Retina (tissue), 1 donor: Measurements from ENCODE around the gene ZHX3.

ENCODE experiments used
- DNase-seq: peaks from one replicate; pipeline ENCODE4 v3.0.0-alpha.2; 2016

The ZHX3 gene

GRCh38 chr20:41182296-41183212, 135.0 kb downstream of the ZHX3 start:
- DNase-seq: no peak

DNA sequence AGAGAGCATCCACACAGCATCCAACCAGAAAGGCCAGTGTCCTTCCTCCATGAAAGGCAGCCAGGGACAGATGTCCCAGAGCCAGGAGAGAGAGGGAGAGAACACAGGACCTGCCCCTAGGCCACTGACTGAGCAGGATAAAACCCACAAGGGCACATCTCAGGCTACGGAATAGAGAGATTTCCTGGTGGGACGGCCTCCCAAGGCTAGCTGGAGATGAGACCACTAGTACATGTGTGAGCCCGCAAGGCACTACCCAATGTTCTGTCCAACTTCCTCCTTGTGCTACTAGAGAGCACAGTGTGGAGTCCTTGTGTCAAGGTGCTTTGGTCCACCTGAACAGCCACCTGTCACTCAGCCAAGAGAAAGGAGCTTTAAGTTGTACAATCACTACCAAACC, 136.0 kb downstream of the ZHX3 start:
- DNase-seq: no peak

GRCh38 chr20:41180599-41181333, 136.8 kb downstream of the ZHX3 start:
- no peak for DNase-seq

- DNase-seq: no peak
These were observed 137.6 kb downstream of the ZHX3 start for GRCh38 chr20:41179961-41180360.

GRCh38 chr20:41178904-41179432, 138.6 kb downstream of the ZHX3 start:
- DNase-seq: peak; percentile 38

DNA sequence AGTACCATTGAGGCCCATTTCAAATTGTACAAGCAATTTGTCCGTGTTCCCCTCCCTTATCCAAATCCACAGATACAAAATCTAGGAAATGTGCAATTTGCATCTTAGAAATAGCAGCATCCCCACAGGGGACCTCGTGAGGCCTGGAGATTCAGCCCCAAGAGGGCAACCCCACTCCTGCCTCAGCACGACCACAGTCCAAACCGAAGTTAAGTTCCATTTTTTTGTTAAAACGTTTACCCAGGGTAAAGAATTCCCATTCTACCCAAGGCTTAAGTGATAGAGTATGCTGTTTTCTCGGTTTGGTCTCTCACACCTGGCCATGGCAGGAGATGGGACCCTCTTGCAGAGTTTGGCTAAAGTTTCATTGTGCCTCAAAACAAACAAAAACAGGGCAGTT, 139.0 kb downstream of the ZHX3 start:
- DNase-seq: no peak

DNA sequence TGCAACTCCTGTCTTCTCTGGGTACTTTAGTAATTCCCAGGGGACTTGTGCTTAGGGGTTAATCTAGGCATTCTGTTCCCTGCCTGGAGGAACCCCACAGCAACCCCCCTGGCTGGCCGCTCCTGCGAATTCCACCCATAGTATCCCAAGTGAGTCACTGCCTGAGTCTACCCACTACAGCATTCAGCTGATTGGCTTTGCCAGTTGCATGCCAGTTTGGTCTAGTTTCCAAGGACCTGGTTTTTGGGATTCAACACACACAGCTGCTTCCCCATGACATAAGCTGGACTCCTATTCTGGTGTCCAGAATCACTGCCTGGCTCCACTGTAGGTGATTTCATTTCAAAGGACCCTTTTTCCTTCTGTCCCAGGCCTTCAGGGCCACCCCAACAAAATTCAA, 139.9 kb downstream of the ZHX3 start:
- DNase-seq: no peak

- no peak for DNase-seq
These were observed 140.6 kb downstream of the ZHX3 start for GRCh38 chr20:41176711-41177552.

DNA sequence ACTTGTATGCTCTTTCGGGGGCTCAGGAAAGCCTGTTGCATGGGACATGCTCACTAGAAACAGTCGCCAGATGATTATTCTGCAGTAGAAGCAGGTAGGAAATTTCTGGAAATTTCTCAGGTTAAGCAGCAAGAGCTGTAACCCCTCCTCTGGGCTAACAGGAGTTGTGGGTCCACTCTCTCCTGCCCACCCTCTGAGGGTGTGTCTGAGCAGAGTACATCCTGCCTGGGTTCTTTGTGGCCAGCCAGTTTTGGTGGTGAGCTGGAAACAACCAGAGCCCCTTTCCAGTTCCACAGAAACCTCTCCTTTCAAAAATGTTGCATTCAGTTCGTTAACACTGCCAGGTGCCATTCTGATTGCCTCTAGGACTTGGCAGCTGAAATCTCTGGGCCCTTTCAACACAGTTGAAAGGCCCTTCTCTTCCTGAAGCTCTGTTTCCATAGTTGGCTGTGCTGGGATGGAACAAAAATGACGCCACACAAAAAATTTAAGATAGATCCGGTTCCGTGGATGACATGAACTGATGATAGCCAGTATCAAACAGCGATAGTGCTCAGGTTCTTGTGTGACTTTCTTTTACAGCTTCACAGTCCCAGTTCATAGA, 141.7 kb downstream of the ZHX3 start:
- DNase-seq: no peak

GRCh38 chr20:41175201-41175651, 142.3 kb downstream of the ZHX3 start:
- DNase-seq: no peak

DNA sequence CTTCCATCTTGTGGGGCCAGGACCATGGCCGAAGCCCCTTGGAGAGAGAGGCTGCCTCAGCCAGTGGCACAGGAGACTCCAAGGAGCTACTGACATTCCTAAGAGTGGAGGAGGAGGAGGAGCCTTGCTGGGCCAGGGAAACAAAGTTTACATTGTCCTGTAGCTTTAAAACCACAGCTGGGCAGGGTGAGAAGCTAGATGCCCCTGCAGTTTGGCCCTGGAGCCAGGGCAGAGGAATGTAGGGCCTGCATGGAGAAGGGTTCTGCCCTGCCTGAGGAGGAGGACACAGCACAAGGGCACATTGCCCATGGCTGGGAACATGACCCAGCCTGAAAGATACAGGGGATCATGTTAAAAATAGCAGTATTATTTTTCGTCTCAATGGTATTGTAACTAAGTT, 142.7 kb downstream of the ZHX3 start:
- no peak for DNase-seq

DNA sequence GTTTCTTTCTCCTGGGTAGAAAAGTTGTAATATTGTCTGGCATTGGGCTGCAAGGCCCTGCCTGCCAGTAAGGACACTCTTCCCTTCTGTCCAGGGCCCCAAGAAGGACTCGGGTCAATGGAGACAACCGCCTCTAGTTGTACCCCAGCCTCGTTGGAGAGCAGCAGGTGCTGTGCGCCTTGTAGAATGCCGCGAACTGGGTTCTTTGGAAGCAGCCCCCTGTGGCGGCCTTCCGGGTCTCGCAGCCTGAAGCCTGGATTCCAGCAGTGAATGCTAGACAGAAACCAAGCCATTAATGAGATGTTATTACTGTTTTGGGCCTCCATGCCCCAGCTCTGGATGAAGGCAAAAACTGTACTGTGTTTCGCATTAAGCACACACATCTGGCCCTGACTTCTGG, 143.2 kb downstream of the ZHX3 start:
- no peak for DNase-seq

DNA sequence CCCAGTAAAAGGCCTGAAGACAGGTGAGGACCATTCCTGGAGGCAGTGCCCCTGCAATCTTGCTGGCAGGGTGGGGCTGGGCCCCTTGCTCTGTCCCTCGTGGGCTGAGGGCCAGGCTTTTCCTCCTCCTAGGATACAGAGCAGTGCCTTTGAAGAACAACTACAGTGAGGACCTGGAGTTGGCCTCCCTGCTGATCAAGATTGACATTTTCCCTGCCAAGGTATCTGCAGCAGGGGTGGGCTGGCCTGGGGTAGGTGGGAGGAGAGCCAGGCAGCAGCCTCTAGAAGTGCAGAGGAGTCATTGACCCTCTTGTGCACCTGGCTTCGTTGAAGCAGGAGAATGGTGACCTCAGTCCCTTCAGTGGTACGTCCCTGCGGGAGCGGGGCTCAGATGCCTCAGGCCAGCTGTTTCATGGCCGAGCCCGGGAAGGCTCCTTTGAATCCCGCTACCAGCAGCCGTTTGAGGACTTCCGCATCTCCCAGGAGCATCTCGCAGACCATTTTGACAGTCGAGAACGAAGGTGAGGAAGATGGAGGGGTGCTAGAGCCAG, 143.7 kb downstream of the ZHX3 start:
- DNase-seq: no peak

DNA sequence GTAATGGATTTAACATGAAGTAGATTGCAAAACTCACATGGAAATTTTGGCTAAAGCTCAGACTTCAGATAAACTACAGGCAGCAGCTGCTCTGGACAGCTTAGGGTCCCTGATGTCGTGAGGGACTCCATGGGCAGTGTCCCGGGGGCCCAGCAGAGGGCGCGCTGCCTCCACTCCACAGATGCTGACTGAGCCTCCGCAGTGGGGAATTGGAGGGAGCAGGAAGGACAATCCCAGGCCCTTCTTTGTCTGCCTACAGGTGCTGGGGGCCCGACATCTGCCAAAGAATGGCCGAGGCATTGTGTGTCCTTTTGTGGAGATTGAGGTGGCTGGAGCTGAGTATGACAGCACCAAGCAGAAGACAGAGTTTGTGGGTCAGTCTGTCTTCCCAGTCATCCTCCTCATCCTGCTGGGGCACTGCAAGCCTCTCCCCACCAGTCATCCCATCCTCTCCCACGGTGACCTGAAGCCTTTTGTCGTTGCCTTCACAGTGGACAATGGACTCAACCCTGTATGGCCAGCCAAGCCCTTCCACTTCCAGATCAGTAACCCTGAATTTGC, 144.3 kb downstream of the ZHX3 start:
- DNase-seq: peak; percentile 86

- no peak for DNase-seq
These were observed 145.0 kb downstream of the ZHX3 start for GRCh38 chr20:41172296-41173140.

DNA sequence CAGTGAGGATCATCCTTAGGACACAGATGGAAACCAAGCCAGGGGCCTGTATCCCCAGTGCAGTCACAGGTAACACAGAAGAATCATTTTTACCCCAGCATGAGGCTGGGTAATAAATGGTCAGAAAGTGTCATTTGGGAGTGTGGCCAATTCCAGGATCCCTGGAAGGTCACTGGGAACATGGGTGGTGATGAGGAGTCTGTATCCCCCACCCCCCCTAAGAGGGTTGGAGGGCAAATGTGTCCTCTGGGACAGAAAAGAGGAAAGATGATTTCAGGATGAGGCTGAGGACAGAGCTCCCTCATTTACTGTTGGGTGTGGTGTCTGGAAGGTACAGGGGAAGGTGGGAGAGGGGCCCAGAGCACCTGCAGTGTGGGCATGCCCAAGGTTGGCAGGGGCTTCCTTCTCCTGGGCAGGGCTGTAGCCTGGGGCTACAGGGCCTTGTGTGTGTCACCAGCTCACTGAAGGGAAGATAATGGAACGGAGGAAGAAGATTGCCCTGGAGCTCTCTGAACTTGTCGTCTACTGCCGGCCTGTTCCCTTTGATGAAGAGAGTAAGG, 145.7 kb downstream of the ZHX3 start:
- DNase-seq: no peak

- DNase-seq: no peak
These were observed 147.0 kb downstream of the ZHX3 start for GRCh38 chr20:41170386-41171105.

DNA sequence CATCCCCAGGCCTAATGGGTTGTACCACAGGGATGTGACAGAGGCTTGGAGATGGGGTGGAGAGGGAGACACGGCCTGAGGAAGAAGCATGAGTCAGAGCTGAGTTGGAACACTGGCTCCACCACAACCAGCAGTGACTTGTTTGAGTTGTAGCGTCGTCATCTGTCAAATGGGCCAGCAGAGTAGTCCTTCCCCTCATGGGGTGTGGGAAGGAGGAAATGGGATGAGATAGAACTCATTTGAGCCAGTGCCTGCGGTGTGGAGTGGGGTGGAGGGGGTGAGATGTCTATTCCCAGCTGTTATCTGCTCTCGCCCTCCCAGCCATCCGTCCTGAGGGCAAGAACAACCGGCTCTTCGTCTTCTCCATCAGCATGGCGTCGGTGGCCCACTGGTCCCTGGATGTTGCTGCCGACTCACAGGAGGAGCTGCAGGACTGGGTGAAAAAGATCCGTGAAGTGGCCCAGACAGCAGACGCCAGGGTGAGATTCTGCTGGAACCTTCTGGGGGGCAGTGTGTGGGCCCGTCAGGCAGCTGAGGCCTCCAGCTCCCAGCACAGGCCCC, 147.7 kb downstream of the ZHX3 start:
- no peak for DNase-seq

GRCh38 chr20:41169162-41169690, 148.3 kb downstream of the ZHX3 start:
- no peak for DNase-seq
